HepG2 (cell line): ENCODE data around the gene PPP2R1B. TPM values are rescaled to one million over a fixed set of nuclear protein-coding genes. Genes with fewer than 3 reads are reported as not detected.

ENCODE experiments used
- ATAC-seq: fragments of 200-7000 bp; cut with Tn5 transposase; 3 replicates; pipeline ENCODE4 v1.9.1; 2020; ENCODE audit warnings: mild to moderate bottlenecking, moderate library complexity
- BruUV-seq: library from RNA; stranded (reverse); fragments of 400-500 nt; replicated peaks from 2 replicates; lab custom pipeline; 2021; lab: Mats Ljungman, UMichigan
- CTCF ChIA-PET: fragments of 300-600 bp; formaldehyde crosslinking; extraction: SDS; loops from one replicate; lab custom pipeline; 2021; ENCODE audit warnings: low total read pairs, inconsistent platforms, low intra/inter-chr PET ratio; lab: Yijun Ruan, JAX
- POLR2A ChIA-PET: fragments of 350-600 bp; sonication (Branson Sonifier 250); formaldehyde crosslinking; loops from one replicate; lab custom pipeline; 2020; ENCODE audit warnings: antibody characterized with exemption, inconsistent platforms; lab: Yijun Ruan, JAX
- DNase-seq: peaks from one replicate; pipeline ENCODE4 v3.0.0-alpha.2; 2015; ENCODE audit warnings: low spot score
- FAIRE-seq: peaks from 3 replicates; lab custom pipeline; 2011; peaks lifted over from hg19 to GRCh38; lab: Jason Lieb, UNC
- H2AFZ ChIP-seq: one replicate; pipeline ENCODE4 v1.6.1; 2011; ENCODE audit warnings: low read length, inconsistent platforms
- H3K27ac ChIP-seq: fragments of 300-600 bp; 3 replicates; pipeline ENCODE4 v1.8.0; 2011; ENCODE audit warnings: mixed run types, mild to moderate bottlenecking, mixed read lengths, low read length, inconsistent platforms; ENCODE audit not compliant: insufficient read depth; ENCODE audit errors: extremely low read length
- H3K27me3 ChIP-seq, 2 experiments: fragments of 200-600 bp in 1 of 2; 2 replicates in 1 of 2; 3 replicates in 1 of 2; pipeline versions ENCODE4 v1.6.0 to v1.8.0; 2011; ENCODE audit warnings: low read length in 2 of 2, mild to moderate bottlenecking in 2 of 2, moderate library complexity in 2 of 2, inconsistent platforms in 1 of 2; ENCODE audit not compliant: insufficient read depth in 2 of 2, control insufficient read depth in 1 of 2
- H3K36me3 ChIP-seq, 2 experiments: fragments of 200-600 bp in 1 of 2; replicated peaks in 1 of 2; 2 replicates in 1 of 2; 3 replicates in 1 of 2; pipeline versions ENCODE4 v1.5.1 to v1.8.0; 2011; ENCODE audit warnings: low read length in 2 of 2, inconsistent platforms in 1 of 2; ENCODE audit not compliant: insufficient read depth in 2 of 2, control insufficient read depth in 1 of 2
- H3K4me1 ChIP-seq: 2 replicates; pipeline ENCODE4 v1.5.1; 2012; ENCODE audit warnings: low read length, inconsistent platforms; ENCODE audit not compliant: insufficient read depth
- H3K4me2 ChIP-seq: 2 replicates; pipeline ENCODE4 v1.6.0; 2011; ENCODE audit warnings: low read depth, low read length, inconsistent platforms
- H3K4me3 ChIP-seq, 3 experiments: fragments of 200-600 bp in 1 of 3; sonication (generic), shearing (Covaris generic) in 1 of 3; replicated peaks in 1 of 3; 2 replicates each; pipeline ENCODE4 v1.5.1; 2011 to 2016; ENCODE audit warnings: low read length in 3 of 3, inconsistent platforms in 2 of 3, low read depth in 2 of 3, mild to moderate bottlenecking in 2 of 3, control low read depth in 1 of 3, mixed read lengths in 1 of 3; ENCODE audit not compliant: insufficient read depth in 1 of 3
- H3K79me2 ChIP-seq: one replicate; pipeline ENCODE4 v1.6.1; 2011; ENCODE audit warnings: low read length, inconsistent platforms; ENCODE audit not compliant: insufficient read depth
- H3K9ac ChIP-seq: 2 replicates; pipeline ENCODE4 v1.6.0; 2011; ENCODE audit warnings: mild to moderate bottlenecking, low read depth, low read length, inconsistent platforms; ENCODE audit not compliant: insufficient read depth
- H3K9me3 ChIP-seq: 2 replicates; pipeline ENCODE4 v1.5.1; 2012; ENCODE audit warnings: mild to moderate bottlenecking, low read length
- H4K20me1 ChIP-seq: 2 replicates; pipeline ENCODE4 v1.6.0; 2011; ENCODE audit warnings: inconsistent platforms, mild to moderate bottlenecking, low read length, moderate library complexity; ENCODE audit not compliant: insufficient read depth
- ESRRA ChIP-seq: sonication (generic); formaldehyde crosslinking; IDR thresholded peaks from 2 replicates; pipeline ENCODE4 v1.5.1; 2020; ENCODE audit warnings: mild to moderate bottlenecking, low read depth, missing genetic modification reagents
- MEIS2 ChIP-seq: sonication (generic); formaldehyde crosslinking; IDR thresholded peaks from 2 replicates; pipeline ENCODE4 v1.9.0; 2021; ENCODE audit warnings: mild to moderate bottlenecking, missing genetic modification reagents
- NFIC ChIP-seq: IDR thresholded peaks from 2 replicates; pipeline ENCODE4 v1.6.1; 2012; ENCODE audit warnings: mild to moderate bottlenecking, low read length, inconsistent platforms
- RBM22 ChIP-seq: fragments of 200-400 bp; formaldehyde crosslinking; optimal IDR thresholded peaks from 2 replicates; pipeline ENCODE3; 2017; ENCODE audit warnings: mild to moderate bottlenecking, low read length, moderate library complexity
- ZSCAN25 ChIP-seq: sonication (generic); formaldehyde crosslinking; IDR thresholded peaks from 2 replicates; pipeline ENCODE4 v1.8.0; 2022; ENCODE audit warnings: mild to moderate bottlenecking, missing genetic modification reagents
- WGBS: methylation state at CpG from one replicate; pipeline ENCODE4 v1.1.6; 2017; ENCODE audit warnings: low lambda C conversion rate; 5-methylcytosine and 5-hydroxymethylcytosine counted together
- in situ Hi-C: cut with HindIII; loops from 2 replicates; pipeline ENCODE4 v1.10.0; 2017; ENCODE audit warnings: low pct_unique_long_range_greater_than_20kb; ENCODE audit not compliant: extremely low pct_ligation_motif_present
- intact Hi-C: fragments of 100-400 bp; cut with micrococcal nuclease; formaldehyde crosslinking; loops from one replicate; pipeline ENCODE4 v1.10.0; 2022; ENCODE audit not compliant: unreplicated experiment
- polyA plus RNA-seq, 8 experiments: library from polyadenylated mRNA; depleted of rRNA in 3 of 8; stranded (reverse) in 7 of 8; unstranded in 1 of 8; fragments of >200 nt; fragmentation: Illumina TruSeq in 4 of 8; extraction: Trizol in 4 of 8; gene quantifications; 2 replicates each; pipeline versions ENCODE4 v1.2.1 to v1.2.3, GENCODE V29; 2011 to 2016; ENCODE audit warnings: low read depth in 4 of 8, missing spikeins in 1 of 8, mixed read lengths in 1 of 8; ENCODE audit not compliant: insufficient read depth in 1 of 8
- total RNA-seq, 5 experiments: library from RNA; depleted of rRNA; stranded (reverse); fragments of >200 nt; fragmentation: Illumina TruSeq; extraction: Trizol; gene quantifications; 2 replicates each; pipeline ENCODE4 v1.2.3, GENCODE V29; 2016; ENCODE audit warnings: low read depth in 1 of 5

Gene PPP2R1B
- total and polyA plus RNA-seq, 2 of the 13 experiments (the other 11 are each of a cell fraction or from before 2014, with no cell fraction given) = 22.1 to 56.8 TPM

DNA sequence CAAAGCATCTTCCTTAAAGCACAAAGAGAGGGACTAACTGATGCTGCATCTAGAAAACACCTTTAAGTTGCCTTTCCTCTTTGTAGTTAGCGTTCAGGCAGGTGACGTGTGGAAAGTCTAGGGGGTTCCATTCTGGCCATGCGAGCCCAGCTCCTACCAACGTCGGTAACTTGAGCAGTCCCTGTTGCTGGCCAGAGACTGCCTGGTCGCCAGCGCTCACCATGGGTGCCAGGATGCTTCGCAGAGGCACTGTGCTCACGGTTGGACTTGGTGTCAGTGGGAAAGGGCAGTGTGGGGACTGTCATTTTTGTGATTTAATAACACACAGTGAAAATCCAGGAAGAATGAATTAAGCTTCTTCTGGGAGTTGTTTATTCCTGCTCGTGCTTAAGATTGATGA lies 40.6 kb downstream of the PPP2R1B start:
- over 99% methylated on average over 7 of the region's 10 CpGs for WGBS
- no peak for TF ChIP-seq NFIC
- 0 out of 2 replicates have a peak, but pooled peaks have one; percentile 0 for TF ChIP-seq ESRRA
- FAIRE-seq (no peak), ATAC-seq (no peak), DNase-seq (no peak)
- in situ Hi-C loops (no loop called here), intact Hi-C loops (no loop called here)
- CTCF ChIA-PET = interaction anchor here (1.3 kb wide), 1 partner anchor 121 kb away, joined by 4 read pairs; no protein-coding TSS in a partner anchor
- no TSS peak for BruUV-seq
- H3K79me2 ChIP-seq = no peaks in the 10 kb centered on the region
- no peak overlapping the region for H2AFZ ChIP-seq
- peaks cover 33% of the 10 kb centered on the region for H3K4me1 ChIP-seq
- no peak overlapping the region for H3K9ac ChIP-seq
- H3K27me3 ChIP-seq = no peaks in the 10 kb centered on the region
- no peak overlapping the region for H3K4me3 ChIP-seq
- no peaks in the 10 kb centered on the region for H4K20me1 ChIP-seq
- no peak overlapping the region for H3K27ac ChIP-seq
- POLR2A ChIA-PET = interaction anchor here (1.3 to 1.4 kb wide), 3 partner anchors 41 to 202 kb away, joined by 3 to 6 read pairs (median 6); partner anchors contain the start of gene PPP2R1B
- no peak overlapping the region for H3K4me2 ChIP-seq
- peaks cover 25 to 60% of the 10 kb centered on the region in 2 experiments for H3K36me3 ChIP-seq
- H3K9me3 ChIP-seq = no peaks in the 10 kb centered on the region

DNA sequence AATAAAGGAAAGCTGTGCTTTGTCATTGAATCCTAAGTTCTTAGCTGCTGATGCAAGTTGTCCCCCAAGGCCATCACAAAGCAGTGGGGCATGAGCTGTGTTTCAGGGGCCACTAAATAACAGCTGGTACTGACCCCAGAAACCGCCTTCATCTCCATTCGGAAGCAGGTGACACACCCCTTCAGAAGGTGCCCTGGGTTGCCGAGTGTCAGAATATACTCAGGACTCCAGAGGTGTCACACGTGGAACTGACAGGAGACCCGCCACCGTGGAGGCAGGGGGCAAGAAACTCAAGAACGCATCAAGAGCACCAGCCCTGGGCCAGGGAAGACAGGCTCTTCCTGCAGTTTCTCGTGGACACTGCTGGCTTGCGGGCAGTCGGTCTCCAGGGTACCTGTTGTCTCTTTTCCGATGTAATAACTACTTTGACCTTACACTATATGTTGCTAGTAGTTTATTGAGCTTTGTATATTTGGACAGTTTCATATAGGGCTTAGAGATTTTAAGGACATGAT lies 41.5 kb downstream of the PPP2R1B start:
- H3K79me2 ChIP-seq = no peaks in the 10 kb centered on the region
- H2AFZ ChIP-seq = no peak overlapping the region
- no peak overlapping the region for H3K9ac ChIP-seq
- ATAC-seq (no peak), FAIRE-seq (no peak), DNase-seq (no peak)
- no peaks in the 10 kb centered on the region for H3K27me3 ChIP-seq
- no peaks in the 10 kb centered on the region for H3K9me3 ChIP-seq
- intact Hi-C loops (no loop called here), in situ Hi-C loops (no loop called here)
- TF ChIP-seq MEIS2 (no peak), RBM22 (peak; percentile 68), ZSCAN25 (CRISPR knock-in tag) (no peak)
- POLR2A ChIA-PET = no interaction called here
- H4K20me1 ChIP-seq = no peaks in the 10 kb centered on the region
- peaks cover 38% of the 10 kb centered on the region for H3K4me1 ChIP-seq
- BruUV-seq = no TSS peak
- no peak overlapping the region for H3K4me2 ChIP-seq
- no peak overlapping the region for H3K4me3 ChIP-seq
- CTCF ChIA-PET = no interaction called here
- no peak overlapping the region for H3K27ac ChIP-seq
- 91% methylated on average over 9 of the region's 11 CpGs for WGBS
- H3K36me3 ChIP-seq = peaks cover 30 to 70% of the 10 kb centered on the region in 2 experiments
